Measurements from ENCODE around the gene IRF4. TPM values are rescaled to one million over a fixed set of nuclear protein-coding genes. Genes with fewer than 3 reads are reported as not detected.

Gene IRF4
- total RNA-seq, 1 donor from 2014 or later: 6.0 TPM

DNA sequence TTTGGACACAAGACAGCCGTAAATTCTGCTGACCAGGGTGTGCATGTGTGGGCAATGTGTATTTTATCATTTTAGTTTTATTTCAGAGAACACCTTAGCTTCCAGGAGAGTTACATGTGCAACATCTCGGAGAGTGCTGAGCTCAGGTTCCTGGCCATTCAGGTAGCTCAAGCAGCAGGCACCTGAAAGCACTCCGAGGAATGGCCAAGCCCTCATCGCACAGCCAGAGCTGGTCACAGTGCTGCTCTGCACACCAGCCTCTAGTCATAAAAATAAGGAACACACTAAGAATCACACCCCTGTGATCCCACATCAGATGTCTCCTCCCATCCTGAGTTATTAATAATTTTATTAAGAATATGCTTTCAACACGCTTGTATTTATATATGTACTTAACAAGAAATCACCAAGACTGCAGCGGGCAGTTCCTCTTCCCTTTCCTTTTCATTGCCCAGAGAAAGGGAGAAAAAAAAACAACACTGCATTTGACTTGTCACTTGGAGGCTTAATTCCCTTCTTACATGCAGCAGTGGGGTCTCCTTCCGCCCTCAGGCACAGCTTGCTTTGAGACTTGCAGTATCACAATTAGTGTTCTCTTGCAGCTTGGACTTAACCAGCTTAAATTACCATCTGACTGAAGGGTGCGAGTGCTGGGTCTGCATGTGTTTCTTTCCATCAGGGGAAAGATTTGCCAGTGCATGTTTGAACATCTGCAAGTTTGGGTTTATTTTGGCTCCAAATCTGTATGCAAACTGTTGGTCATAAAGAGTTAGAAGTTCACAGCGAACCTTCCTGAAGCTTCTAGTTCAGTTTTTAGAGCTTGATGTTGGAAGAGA, 36.0 kb upstream of the IRF4 start:
- intact Hi-C loops (cut with DNase I): no loop called here
- Histone ChIP-seq H3K36me3 (peaks cover 12% of the 10 kb centered on the region), H3K27me3 (ENCODE audit: low read depth) (no peaks in the 10 kb centered on the region), H3K9me3 (no peaks in the 10 kb centered on the region), H3K27ac (no peak overlapping the region), H3K4me1 (no peaks in the 10 kb centered on the region), H3K4me3 (no peak overlapping the region)
- DNase-seq (no peak), ATAC-seq (no peak)
- TF ChIP-seq, protein P1, sequence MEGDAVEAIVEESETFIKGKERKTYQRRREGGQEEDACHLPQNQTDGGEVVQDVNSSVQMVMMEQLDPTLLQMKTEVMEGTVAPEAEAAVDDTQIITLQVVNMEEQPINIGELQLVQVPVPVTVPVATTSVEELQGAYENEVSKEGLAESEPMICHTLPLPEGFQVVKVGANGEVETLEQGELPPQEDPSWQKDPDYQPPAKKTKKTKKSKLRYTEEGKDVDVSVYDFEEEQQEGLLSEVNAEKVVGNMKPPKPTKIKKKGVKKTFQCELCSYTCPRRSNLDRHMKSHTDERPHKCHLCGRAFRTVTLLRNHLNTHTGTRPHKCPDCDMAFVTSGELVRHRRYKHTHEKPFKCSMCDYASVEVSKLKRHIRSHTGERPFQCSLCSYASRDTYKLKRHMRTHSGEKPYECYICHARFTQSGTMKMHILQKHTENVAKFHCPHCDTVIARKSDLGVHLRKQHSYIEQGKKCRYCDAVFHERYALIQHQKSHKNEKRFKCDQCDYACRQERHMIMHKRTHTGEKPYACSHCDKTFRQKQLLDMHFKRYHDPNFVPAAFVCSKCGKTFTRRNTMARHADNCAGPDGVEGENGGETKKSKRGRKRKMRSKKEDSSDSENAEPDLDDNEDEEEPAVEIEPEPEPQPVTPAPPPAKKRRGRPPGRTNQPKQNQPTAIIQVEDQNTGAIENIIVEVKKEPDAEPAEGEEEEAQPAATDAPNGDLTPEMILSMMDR (IDR thresholded peaks at IDR 0.05): no peak

DNA sequence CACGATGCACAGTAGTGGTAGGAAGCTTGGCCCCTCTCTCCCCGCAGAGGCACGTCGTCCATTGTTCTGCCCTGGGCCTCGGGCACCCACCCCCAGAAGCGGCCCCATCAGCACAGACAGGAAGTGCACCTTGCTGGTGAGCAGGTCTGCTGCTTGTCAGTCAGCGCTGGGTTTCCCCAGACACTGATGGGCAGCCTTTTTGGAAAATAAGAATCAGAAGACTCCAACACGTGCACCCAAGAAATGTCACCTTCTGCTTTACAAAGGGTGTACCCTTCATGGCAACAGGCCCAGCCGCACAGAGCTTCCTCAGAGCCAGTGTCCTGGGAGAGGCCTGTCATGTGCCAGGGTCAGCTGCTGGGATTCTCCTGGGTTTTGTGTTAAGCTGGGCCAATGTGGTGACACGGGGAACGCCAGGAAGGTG, 34.7 kb upstream of the IRF4 start:
- no peaks in the 10 kb centered on the region for H3K4me1 ChIP-seq
- no peak overlapping the region for H3K4me3 ChIP-seq
- no peak overlapping the region for H3K27ac ChIP-seq
- H3K27me3 ChIP-seq (ENCODE audit: low read depth): no peaks in the 10 kb centered on the region
- H3K9me3 ChIP-seq: no peaks in the 10 kb centered on the region
- DNase-seq: peak; percentile 51
- intact Hi-C loops (cut with DNase I): no loop called here
- no peak for ATAC-seq
- H3K36me3 ChIP-seq: peaks cover under 1% of the 10 kb centered on the region
- TF ChIP-seq, protein P1 (IDR thresholded peaks at IDR 0.05): no peak

DNA sequence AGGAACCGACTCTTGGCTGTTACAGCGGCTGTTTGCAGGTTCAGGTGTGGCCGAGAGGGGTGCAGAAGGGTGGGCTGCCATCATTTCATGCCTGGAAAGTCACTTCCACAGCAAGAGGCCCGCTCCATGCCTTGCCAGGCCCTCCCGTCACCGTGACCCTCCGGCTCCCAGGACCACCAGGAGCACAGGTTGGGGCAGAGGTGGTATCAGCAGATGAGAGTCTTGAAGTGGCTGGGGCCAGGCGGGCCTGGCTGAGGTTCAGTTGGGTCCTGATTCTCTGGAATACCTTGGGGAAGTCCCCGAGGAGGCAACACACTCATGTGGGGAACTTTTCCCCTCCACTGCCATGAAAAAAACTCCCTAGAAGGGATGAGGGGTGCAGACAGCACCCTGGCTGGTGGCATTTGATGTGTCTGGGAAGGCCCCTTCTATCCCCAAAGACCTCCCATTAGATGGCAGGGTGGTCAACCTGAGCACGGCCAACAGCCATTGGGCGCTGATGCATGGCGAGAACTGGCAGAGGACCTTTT, 34.2 kb upstream of the IRF4 start:
- Histone ChIP-seq H3K27me3 (ENCODE audit: low read depth) (no peaks in the 10 kb centered on the region), H3K36me3 (no peaks in the 10 kb centered on the region), H3K9me3 (no peaks in the 10 kb centered on the region), H3K27ac (no peak overlapping the region), H3K4me1 (no peaks in the 10 kb centered on the region), H3K4me3 (no peak overlapping the region)
- intact Hi-C loops (cut with DNase I): no loop called here
- TF ChIP-seq, protein P1 (IDR thresholded peaks at IDR 0.05): no peak
- ATAC-seq: no peak
- DNase-seq: peak; percentile 48

DNA sequence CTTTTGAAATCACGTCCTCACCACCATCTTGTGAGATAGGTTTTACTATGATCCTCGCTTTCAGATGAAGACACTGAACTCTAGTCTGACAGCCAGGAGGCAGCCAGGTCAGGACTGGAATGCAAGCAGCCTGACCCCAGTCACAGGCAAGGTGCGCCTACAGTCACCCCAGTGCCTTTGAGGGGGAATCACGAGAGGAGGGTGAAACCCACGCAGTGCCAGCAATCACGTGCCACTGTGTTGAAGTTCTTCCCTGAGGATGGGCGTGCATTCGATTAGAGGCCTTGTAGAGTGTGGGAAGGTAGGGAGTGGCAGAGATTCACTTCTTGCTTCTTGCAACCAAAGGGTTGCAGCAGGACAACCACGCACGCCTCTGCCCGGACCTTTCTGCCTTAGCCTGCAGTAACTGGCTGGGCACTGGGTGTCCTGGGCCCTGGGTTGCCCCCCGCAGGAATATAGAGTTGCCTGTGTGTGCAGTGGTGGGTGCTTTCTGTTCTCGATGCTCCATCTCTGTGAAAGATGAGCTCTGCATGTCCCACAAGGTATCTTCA, 33.7 kb upstream of the IRF4 start:
- no peaks in the 10 kb centered on the region for H3K36me3 ChIP-seq
- DNase-seq: peak; percentile 49
- no peaks in the 10 kb centered on the region for H3K9me3 ChIP-seq
- TF ChIP-seq, protein P1 (IDR thresholded peaks at IDR 0.05): no peak
- no peak overlapping the region for H3K4me3 ChIP-seq
- intact Hi-C loops (cut with DNase I): no loop called here
- no peak overlapping the region for H3K27ac ChIP-seq
- H3K27me3 ChIP-seq (ENCODE audit: low read depth): no peaks in the 10 kb centered on the region
- no peak for ATAC-seq
- no peaks in the 10 kb centered on the region for H3K4me1 ChIP-seq

DNA sequence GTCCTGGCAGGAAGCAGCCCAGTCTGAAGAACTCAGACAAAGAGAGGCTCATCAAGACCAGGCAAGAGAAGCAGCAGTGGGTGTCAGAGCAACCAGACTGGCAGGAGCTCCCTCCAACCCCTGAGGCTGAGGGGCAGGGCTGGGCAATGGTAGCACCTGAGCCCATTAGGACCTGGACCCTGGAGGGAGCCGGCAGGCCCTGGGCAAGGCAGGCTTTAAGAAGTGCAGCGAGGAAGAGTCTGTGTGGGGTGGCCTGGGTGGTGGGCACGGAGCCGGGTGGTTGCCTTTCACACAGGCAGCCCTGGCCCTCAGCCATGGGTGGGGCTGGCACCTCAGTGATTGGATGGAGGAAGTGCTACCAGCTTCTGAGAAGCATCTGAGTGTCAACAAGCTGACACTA, 33.1 kb upstream of the IRF4 start:
- DNase-seq: peak; percentile 52
- H3K4me3 ChIP-seq: no peak overlapping the region

More for the DNA sequence above, 33.1 kb upstream of the IRF4 start:
- H3K4me1 ChIP-seq: no peaks in the 10 kb centered on the region
- peak in 1 of 2 donors; percentile 4 for ATAC-seq
- no peaks in the 10 kb centered on the region for H3K27me3 ChIP-seq (ENCODE audit: low read depth)
- intact Hi-C loops (cut with DNase I): no loop called here
- TF ChIP-seq, protein P1 (IDR thresholded peaks at IDR 0.05): no peak
- H3K27ac ChIP-seq: no peak overlapping the region
- H3K36me3 ChIP-seq: no peaks in the 10 kb centered on the region
- peaks cover under 1% of the 10 kb centered on the region for H3K9me3 ChIP-seq
